GM21381 (cell line): Measurements from ENCODE around the gene GINS3.

Source experiments
- ATAC-seq: cut with Tn5 transposase; IDR thresholded peaks from one replicate; pipeline ENCODE4 v1.9.1; 2021; ENCODE audit warnings: mild to moderate bottlenecking, moderate library complexity; ENCODE audit not compliant: unreplicated experiment

GINS3 gene

DNA sequence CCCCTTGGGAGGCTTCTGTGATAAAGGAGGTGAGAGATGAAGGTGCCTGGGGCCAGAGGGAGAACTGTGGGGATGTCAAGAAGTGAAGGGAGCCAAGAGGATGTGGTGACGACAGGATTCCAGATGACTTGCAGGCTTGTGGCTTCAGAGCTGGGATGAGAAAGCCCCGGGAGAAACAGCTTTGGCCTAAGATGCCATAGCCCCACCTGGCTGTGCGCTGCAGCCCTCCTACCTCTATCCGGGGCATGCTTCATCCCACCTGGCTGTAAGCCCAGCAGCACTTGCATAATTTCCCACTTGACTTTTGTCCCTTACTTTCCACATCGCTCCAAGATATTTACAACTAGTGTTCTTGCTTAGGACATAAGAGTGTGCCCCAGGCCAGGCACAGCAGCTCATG lies 29.3 kb downstream of the GINS3 start:
- ATAC-seq, result no peak

DNA sequence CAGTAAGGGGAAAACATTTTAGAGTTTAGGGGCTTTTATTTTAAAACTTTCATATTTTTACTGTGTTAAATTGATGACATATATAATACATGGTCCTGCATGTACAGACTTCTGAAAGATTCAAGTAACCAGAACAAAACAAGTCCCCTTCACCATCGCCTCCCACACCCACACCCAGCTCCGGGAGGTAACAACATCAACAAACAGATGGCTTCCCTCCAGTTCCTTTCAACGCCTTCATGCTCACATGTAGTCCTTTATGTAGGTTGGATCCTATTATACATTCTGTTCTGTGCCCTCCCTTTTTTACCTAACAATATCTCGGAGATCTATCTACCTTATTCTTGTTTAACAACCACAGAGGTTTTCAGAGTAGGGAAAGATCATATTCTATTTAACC lies 30.5 kb downstream of the GINS3 start:
- no peak for ATAC-seq

- no peak for ATAC-seq
Measured at GRCh38 chr16:58425245-58425644, 33.0 kb downstream of the GINS3 start.

DNA sequence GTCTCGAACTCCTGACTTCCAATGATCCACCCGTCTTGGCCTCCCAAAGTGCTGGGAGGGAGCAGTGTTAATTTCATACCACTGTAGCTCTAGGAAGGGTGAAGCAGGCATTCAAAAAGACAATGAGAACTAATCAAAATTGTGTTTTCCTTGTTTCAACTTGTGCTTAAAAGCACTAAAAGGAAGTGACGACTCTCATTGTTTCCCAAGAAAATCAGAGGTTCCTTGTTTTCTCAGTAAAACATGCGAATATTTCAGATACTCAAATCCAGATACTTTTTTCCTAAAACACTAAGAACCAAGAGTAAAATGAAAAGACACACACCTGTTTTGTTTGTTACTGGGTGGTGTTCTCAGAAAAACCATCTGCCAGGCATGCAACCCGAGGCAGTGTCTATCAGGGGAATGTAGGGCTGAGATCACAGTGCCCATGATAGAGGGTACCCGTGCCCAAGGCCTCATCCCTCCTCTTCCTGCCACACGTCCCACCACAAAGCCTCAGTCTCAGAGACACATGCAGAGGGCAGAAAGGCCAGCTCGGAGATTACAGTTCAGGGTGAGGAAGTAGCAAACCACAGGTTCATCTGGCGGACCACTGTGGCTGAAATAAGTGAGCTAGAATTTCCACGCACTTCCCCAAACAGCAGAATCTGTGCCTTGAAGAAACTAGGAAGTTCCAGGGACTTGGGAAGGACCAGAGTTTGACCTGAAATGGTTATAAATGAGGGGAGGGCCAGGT lies 33.7 kb downstream of the GINS3 start:
- ATAC-seq, result peak; percentile 97

- no peak for ATAC-seq
Measured at GRCh38 chr16:58426966-58427365, 34.7 kb downstream of the GINS3 start.

GRCh38 chr16:58428621-58429542 lies 36.6 kb downstream of the GINS3 start:
- ATAC-seq, result no peak

GRCh38 chr16:58430718-58431117 lies 38.4 kb downstream of the GINS3 start:
- no peak for ATAC-seq

GRCh38 chr16:58433569-58433951 lies 41.3 kb downstream of the GINS3 start:
- no peak for ATAC-seq

GRCh38 chr16:58435779-58436178 lies 43.5 kb downstream of the GINS3 start:
- no peak for ATAC-seq

- ATAC-seq, result no peak
Measured at GRCh38 chr16:58440131-58440530, 47.9 kb downstream of the GINS3 start.

DNA sequence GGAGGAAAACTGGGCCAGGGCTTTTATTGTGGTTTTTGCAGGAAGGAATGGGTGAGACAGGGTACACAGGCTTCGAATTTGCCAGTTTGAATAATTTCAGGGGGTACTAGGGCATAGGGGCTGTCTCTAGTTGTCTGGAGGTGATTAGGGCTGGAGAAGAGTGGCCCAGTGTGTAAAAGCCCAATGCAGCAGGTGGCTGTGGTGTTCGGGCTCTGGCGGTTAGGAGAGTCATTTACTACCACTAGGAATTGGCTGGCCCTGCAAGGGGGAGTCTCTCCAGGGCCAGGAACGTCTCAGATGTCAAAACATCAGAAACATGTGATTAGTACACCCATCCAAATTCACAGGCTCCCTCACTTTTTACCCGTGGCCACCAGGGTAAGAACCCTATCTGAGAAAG lies 50.3 kb downstream of the GINS3 start:
- no peak for ATAC-seq

DNA sequence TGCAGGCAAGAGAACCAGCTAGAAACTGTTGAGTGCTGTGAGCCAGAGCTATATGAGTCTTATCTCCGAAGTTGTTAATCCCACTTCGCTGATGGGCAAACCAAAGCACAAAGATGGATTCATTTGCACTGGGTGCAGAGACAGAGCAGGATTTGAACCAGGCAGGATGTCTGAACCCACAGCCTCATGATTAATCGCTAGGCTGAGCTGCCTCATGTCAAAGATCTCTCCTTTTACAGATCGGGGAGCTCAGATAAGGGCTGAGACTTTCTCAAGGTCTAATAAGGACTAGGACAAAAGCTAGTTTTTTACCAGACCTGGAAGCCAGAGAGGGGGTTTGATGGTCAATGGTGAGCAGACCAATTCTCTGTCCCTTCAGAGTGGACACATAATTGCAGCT lies 51.5 kb downstream of the GINS3 start:
- no peak for ATAC-seq

- ATAC-seq, result no peak
Measured at GRCh38 chr16:58444265-58444664, 52.0 kb downstream of the GINS3 start.

DNA sequence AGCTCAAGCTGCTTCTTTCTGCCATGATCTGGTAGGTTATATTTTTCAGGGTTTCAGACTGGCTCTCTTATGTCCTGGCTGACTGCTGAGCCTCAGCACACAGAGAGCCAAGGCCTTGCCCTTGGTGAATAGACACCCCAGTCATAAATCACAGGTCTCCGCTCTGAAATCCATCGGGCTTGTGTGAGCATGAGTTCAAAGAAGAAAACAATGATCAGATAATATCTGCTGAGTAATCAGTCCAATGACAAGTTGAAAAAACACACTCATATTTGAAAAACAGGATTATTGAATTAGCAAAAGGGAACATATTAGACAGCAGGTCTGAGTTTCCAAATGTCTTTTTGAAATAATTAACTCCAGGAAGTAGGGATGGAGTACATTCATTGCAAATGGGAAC lies 56.6 kb downstream of the GINS3 start:
- ATAC-seq, result no peak

- no peak for ATAC-seq
Measured at GRCh38 chr16:58449306-58449705, 57.0 kb downstream of the GINS3 start.

DNA sequence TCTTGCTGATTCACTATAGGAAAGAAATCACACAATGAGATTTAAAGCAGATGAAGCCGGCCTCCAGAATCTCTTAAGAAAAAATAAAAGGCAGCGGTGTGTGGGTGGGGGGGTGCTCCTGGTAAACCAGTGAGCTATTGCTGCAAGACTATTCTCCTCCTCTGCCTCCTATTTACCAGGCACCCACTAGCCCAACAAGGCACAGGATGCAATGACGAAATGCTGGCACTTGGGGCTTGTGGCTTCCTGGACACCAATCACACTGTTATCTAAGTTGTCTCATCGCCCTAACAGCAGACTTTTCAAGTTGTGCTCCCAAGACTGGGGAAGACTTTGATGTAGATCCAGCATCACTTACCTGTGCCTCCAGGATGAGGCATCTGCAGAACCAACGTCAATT lies 57.5 kb downstream of the GINS3 start:
- ATAC-seq, result no peak

DNA sequence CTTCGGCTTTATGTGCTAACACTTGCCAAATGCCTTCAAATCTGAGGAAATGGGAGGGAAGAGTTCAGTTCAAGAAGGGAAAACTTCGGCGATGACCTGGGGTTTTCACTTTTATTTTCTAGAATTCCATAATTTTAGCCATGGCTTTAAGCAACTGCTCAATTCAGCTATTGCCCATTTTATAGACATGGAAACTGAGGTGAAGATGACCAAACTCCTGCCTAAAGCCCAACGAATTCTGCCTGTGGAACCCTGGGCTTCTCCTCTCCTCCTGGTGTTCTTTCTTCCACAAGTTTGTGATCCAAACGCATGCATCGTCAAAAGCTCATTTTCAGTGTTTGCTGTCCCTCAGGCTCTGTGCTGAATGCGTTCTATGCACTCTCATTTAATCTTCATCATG lies 58.3 kb downstream of the GINS3 start:
- no peak for ATAC-seq

GRCh38 chr16:58451265-58451689 lies 59.0 kb downstream of the GINS3 start:
- no peak for ATAC-seq

GRCh38 chr16:58451945-58452401 lies 59.7 kb downstream of the GINS3 start:
- ATAC-seq, result no peak

GRCh38 chr16:58452640-58453039 lies 60.4 kb downstream of the GINS3 start:
- no peak for ATAC-seq

DNA sequence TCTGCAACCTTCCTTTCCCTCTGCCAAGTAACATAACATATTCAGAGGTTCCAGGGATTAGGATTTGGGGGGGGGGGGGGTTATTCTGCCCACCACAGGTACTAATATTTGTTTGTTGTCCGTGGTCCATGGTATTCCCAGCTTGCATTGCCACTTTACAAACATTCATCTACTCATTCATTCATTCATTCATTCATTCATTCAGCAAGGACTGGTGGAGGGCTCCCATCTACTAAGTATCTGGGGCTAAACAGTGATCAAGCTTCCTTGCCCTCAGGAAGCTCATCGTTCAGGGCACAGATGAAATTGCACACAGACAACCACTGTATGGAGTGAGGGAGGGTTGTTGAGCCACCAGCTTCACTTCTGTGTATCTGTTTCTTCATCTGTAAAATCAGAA lies 61.9 kb downstream of the GINS3 start:
- no peak for ATAC-seq

GRCh38 chr16:58454856-58455255 lies 62.6 kb downstream of the GINS3 start:
- ATAC-seq, result no peak
